ENCODE measurements around the gene IKBKG.
"Not testable (repeated sequence)": the region's sequence is repeated elsewhere in the genome, so short reads cannot be mapped to it uniquely, and the experiment has no call there.

Gene IKBKG

DNA sequence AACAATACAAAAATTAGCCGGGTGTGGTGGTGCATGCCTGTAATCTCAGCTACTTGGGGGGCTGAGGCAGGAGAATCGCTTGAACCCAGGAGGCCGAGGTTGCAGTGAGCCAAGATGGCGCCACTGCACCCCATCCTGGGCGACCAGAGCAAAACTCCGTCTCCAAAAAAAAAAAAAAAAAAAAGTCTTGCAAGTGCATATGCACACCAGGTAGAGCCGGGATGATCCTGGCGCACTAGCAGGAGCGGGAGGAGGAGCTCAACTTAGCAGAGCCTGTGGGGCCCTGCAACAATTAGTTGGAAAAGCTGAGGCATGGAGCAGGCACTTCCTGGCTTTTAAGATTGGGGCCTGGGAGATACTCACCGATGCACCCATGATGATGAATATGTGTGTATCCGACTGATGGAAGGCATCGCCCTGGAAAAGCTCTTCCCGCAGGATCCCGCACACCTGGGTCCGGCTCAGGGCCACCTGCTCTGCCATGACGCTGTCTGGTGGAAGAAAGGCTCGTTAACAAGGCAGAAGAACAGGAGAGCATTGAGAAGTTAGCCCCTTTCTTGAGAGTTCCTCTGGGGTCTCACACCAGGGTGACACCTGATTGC is 1.6 kb upstream of the IKBKG start:
- H3K36me3 ChIP-seq (ENCODE audit: control insufficient read depth, low read depth, low read length): peaks cover 7% of the 10 kb centered on the region
- H3K4me3 ChIP-seq (ENCODE audit: low read length): peak overlapping the region; percentile 85
- H3K9ac ChIP-seq (ENCODE audit: low read length): peak overlapping the region; percentile 74
- H3K27me3 ChIP-seq (ENCODE audit: control insufficient read depth, insufficient read depth, low read length): no peaks in the 10 kb centered on the region
- no peaks in the 10 kb centered on the region for H3K4me1 ChIP-seq (ENCODE audit: control insufficient read depth, low read depth, low read length)
- H3K9me3 ChIP-seq (ENCODE audit: control insufficient read depth, low read depth, low read length): peaks cover 6% of the 10 kb centered on the region
- H3K27ac ChIP-seq (ENCODE audit: low read length): no peak overlapping the region

- Histone ChIP-seq H3K9me3 (ENCODE audit: control insufficient read depth, low read depth, low read length) (peaks cover 6% of the 10 kb centered on the region), H3K27ac (ENCODE audit: low read length) (peak within 1 kb of the TSS; percentile 16), H3K27me3 (ENCODE audit: control insufficient read depth, insufficient read depth, low read length) (no peaks in the 10 kb centered on the region), H3K4me3 (ENCODE audit: low read length) (peak within 1 kb of the TSS; percentile 94), H3K36me3 (ENCODE audit: control insufficient read depth, low read depth, low read length) (peaks cover 7% of the 10 kb centered on the region), H3K4me1 (ENCODE audit: control insufficient read depth, low read depth, low read length) (no peaks in the 10 kb centered on the region), H3K9ac (ENCODE audit: low read length) (peak within 1 kb of the TSS; percentile 74)
Observed at GRCh38 chrX:154546354-154547244, 821 bp upstream of the IKBKG start, which contains the start of gene G6PD. Gene G6PD (minus strand): TSS chrX:154546846. CDS start chrX:154546155, 691 bp downstream.

- Histone ChIP-seq H3K9ac (ENCODE audit: low read length) (peak overlapping the region; percentile 47), H3K27me3 (ENCODE audit: control insufficient read depth, insufficient read depth, low read length) (no peaks in the 10 kb centered on the region), H3K9me3 (ENCODE audit: control insufficient read depth, low read depth, low read length) (peaks cover 6% of the 10 kb centered on the region), H3K27ac (ENCODE audit: low read length) (no peak overlapping the region), H3K36me3 (ENCODE audit: control insufficient read depth, low read depth, low read length) (peaks cover 7% of the 10 kb centered on the region), H3K4me1 (ENCODE audit: control insufficient read depth, low read depth, low read length) (no peaks in the 10 kb centered on the region), H3K4me3 (ENCODE audit: low read length) (peak overlapping the region; percentile 94)
Observed at GRCh38 chrX:154548028-154548316, 552 bp downstream of the IKBKG start.

DNA sequence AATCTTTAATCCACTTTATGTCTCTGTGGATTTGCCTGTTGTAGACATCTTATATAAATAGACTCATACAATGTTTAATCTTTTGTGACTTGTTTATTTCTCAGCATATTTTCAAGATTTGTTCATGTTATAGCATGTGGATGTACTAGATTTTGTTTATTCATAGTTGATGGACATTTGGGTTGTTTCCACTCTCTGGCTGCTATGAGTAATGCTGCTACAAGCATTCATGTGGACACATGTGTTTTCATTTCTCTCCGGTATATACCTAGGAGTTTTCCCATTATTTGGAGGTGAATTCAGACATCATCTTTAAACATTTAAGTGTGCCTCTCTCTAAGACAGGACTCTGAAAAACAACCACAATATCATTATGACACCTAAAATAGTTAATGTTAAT is 2.3 kb downstream of the IKBKG start:
- Histone ChIP-seq H3K4me3 (ENCODE audit: low read length) (no peak overlapping the region), H3K4me1 (ENCODE audit: control insufficient read depth, low read depth, low read length) (no peaks in the 10 kb centered on the region), H3K36me3 (ENCODE audit: control insufficient read depth, low read depth, low read length) (peaks cover 2% of the 10 kb centered on the region), H3K9ac (ENCODE audit: low read length) (no peak overlapping the region), H3K9me3 (ENCODE audit: control insufficient read depth, low read depth, low read length) (peaks cover 6% of the 10 kb centered on the region), H3K27me3 (ENCODE audit: control insufficient read depth, insufficient read depth, low read length) (no peaks in the 10 kb centered on the region), H3K27ac (ENCODE audit: low read length) (no peak overlapping the region)

DNA sequence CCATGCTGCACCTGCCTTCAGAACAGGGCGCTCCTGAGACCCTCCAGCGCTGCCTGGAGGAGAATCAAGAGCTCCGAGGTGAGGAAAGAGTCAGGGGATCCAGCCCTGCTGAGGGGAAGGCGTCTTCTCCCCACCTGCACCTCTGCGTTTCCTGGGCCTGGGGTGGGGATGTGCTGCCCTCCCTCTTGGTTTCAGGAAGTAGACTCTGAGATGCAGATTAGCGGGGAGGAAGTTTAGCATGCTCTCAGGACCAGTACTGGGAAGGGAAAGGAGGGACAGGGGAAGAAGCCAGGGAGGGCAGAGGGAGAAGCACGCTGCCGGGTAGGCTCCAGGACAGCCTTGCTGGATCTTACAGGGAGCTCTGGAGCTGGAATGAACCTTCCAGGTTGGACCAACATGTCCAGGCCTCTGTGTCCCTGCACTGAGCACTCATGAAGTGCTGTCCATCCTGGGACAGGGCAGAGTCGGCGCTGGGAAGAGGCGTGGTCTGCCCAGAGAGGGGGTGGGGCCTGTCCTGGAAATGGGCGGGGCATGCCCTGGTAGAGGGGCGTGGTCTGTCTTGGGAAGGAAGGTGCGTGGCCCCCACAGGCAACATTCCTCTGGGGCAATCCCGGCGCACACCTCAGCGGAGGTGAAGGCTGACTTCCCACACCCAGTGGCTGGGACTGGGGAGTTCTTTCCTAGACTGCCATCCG is 4.8 kb downstream of the IKBKG start:
- H3K27ac ChIP-seq (ENCODE audit: low read length); H3K9ac ChIP-seq (ENCODE audit: low read length); H3K4me1 ChIP-seq (ENCODE audit: control insufficient read depth, low read depth, low read length); H3K9me3 ChIP-seq (ENCODE audit: control insufficient read depth, low read depth, low read length); H3K27me3 ChIP-seq (ENCODE audit: control insufficient read depth, insufficient read depth, low read length); H3K36me3 ChIP-seq (ENCODE audit: control insufficient read depth, low read depth, low read length); H3K4me3 ChIP-seq (ENCODE audit: low read length): not testable (repeated sequence)

DNA sequence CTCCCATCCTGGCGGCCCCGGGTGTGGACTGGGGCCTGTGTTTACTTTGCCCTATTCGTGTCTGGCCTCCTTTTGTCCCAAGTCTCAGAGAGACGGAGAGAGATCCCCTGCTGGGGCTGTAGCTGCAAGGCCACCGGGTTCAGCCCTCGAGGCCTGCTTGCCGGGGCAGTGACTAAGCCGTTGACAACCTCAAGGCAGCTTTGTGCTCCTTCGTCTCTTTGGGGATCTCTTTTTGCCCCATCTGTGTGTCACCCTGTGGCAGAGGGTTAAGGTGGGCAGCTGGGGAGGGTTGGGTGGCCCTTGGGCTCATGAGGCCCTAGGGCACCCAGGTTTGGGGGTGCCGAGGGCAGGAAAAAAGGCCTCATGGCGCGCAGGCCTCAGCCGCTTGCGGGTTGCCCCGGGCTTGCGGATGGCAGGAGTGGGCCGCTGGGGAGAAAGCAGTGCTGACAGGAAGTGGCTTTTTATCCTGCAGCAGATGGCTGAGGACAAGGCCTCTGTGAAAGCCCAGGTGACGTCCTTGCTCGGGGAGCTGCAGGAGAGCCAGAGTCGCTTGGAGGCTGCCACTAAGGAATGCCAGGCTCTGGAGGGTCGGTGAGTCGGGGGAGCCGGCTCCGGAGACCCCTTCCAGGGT is 10.8 kb downstream of the IKBKG start:
- H3K27me3 ChIP-seq (ENCODE audit: control insufficient read depth, insufficient read depth, low read length); H3K36me3 ChIP-seq (ENCODE audit: control insufficient read depth, low read depth, low read length); H3K4me1 ChIP-seq (ENCODE audit: control insufficient read depth, low read depth, low read length); H3K9ac ChIP-seq (ENCODE audit: low read length); H3K9me3 ChIP-seq (ENCODE audit: control insufficient read depth, low read depth, low read length); H3K27ac ChIP-seq (ENCODE audit: low read length); H3K4me3 ChIP-seq (ENCODE audit: low read length): not testable (repeated sequence)

DNA sequence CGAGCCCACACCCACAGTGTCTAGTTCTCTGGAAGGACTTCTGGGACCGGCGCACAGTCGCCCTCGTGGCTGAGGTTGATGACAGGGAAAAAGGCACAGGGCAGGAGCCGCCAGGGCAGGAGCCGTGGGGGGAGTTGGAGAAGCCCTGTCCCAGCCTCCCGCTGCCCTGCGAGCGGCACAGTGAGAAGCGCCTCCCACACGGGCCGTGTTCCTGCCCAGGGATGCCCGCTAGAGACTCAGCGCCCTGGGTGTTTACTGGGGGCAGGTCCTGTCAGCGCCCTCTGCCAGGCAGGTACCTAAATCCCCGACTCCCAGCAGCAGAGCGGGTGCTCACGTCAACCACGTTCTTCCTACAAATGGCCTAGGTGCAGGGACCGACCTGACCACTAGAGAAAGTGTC is 11.5 kb downstream of the IKBKG start:
- H3K4me3 ChIP-seq (ENCODE audit: low read length): not testable (repeated sequence)

DNA sequence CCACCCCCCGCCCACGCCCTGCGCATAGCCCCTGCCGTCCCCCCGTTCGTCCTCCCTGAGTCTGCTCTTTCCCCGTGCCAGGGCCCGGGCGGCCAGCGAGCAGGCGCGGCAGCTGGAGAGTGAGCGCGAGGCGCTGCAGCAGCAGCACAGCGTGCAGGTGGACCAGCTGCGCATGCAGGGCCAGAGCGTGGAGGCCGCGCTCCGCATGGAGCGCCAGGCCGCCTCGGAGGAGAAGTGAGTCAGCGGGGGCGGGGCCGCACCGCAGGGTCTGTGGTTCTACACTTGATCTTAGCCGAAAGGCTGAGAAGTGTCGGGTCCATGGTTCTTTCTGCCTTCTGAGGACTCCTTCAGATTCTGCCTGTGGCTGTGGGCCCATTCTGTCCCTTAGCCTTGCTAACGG is 12.9 kb downstream of the IKBKG start:
- not testable (repeated sequence) for H3K4me3 ChIP-seq (ENCODE audit: low read length); H3K9ac ChIP-seq (ENCODE audit: low read length); H3K27ac ChIP-seq (ENCODE audit: low read length)

More for the DNA sequence above, 11.5 kb downstream of the IKBKG start:
- not testable (repeated sequence) for H3K9me3 ChIP-seq (ENCODE audit: control insufficient read depth, low read depth, low read length); H3K27me3 ChIP-seq (ENCODE audit: control insufficient read depth, insufficient read depth, low read length); H3K4me1 ChIP-seq (ENCODE audit: control insufficient read depth, low read depth, low read length); H3K9ac ChIP-seq (ENCODE audit: low read length); H3K27ac ChIP-seq (ENCODE audit: low read length); H3K36me3 ChIP-seq (ENCODE audit: control insufficient read depth, low read depth, low read length)

GRCh38 chrX:154562295-154562694 is 14.9 kb downstream of the IKBKG start:
- not testable (repeated sequence) for H3K36me3 ChIP-seq (ENCODE audit: control insufficient read depth, low read depth, low read length); H3K9ac ChIP-seq (ENCODE audit: low read length); H3K4me1 ChIP-seq (ENCODE audit: control insufficient read depth, low read depth, low read length); H3K27me3 ChIP-seq (ENCODE audit: control insufficient read depth, insufficient read depth, low read length); H3K4me3 ChIP-seq (ENCODE audit: low read length); H3K9me3 ChIP-seq (ENCODE audit: control insufficient read depth, low read depth, low read length); H3K27ac ChIP-seq (ENCODE audit: low read length)

More for the DNA sequence above, 12.9 kb downstream of the IKBKG start:
- not testable (repeated sequence) for H3K27me3 ChIP-seq (ENCODE audit: control insufficient read depth, insufficient read depth, low read length); H3K9me3 ChIP-seq (ENCODE audit: control insufficient read depth, low read depth, low read length); H3K4me1 ChIP-seq (ENCODE audit: control insufficient read depth, low read depth, low read length); H3K36me3 ChIP-seq (ENCODE audit: control insufficient read depth, low read depth, low read length)

- H3K27ac ChIP-seq (ENCODE audit: low read length): not testable (repeated sequence)
Observed at GRCh38 chrX:154570361-154570760, 22.9 kb downstream of the IKBKG start.

GRCh38 chrX:154573061-154573460 is 25.6 kb downstream of the IKBKG start:
- not testable (repeated sequence) for H3K36me3 ChIP-seq (ENCODE audit: control insufficient read depth, low read depth, low read length); H3K4me3 ChIP-seq (ENCODE audit: low read length); H3K27ac ChIP-seq (ENCODE audit: low read length); H3K27me3 ChIP-seq (ENCODE audit: control insufficient read depth, insufficient read depth, low read length); H3K9me3 ChIP-seq (ENCODE audit: control insufficient read depth, low read depth, low read length); H3K4me1 ChIP-seq (ENCODE audit: control insufficient read depth, low read depth, low read length); H3K9ac ChIP-seq (ENCODE audit: low read length)

More at GRCh38 chrX:154570361-154570760, 22.9 kb downstream of the IKBKG start:
- not testable (repeated sequence) for H3K4me1 ChIP-seq (ENCODE audit: control insufficient read depth, low read depth, low read length); H3K4me3 ChIP-seq (ENCODE audit: low read length); H3K27me3 ChIP-seq (ENCODE audit: control insufficient read depth, insufficient read depth, low read length); H3K9me3 ChIP-seq (ENCODE audit: control insufficient read depth, low read depth, low read length); H3K9ac ChIP-seq (ENCODE audit: low read length); H3K36me3 ChIP-seq (ENCODE audit: control insufficient read depth, low read depth, low read length)
